Smooth muscle cell of the pulmonary artery (primary cell): ENCODE measurements around the gene CFAP74. TPM values are rescaled to one million over a fixed set of nuclear protein-coding genes. Genes with fewer than 3 reads are reported as not detected.

Experiments used
- total RNA-seq: library from RNA; depleted of rRNA; stranded (reverse); fragments of >200 nt; gene quantifications from 2 replicates; pipeline ENCODE4 v1.2.3, GENCODE V29; 2014

Gene CFAP74, protein sequence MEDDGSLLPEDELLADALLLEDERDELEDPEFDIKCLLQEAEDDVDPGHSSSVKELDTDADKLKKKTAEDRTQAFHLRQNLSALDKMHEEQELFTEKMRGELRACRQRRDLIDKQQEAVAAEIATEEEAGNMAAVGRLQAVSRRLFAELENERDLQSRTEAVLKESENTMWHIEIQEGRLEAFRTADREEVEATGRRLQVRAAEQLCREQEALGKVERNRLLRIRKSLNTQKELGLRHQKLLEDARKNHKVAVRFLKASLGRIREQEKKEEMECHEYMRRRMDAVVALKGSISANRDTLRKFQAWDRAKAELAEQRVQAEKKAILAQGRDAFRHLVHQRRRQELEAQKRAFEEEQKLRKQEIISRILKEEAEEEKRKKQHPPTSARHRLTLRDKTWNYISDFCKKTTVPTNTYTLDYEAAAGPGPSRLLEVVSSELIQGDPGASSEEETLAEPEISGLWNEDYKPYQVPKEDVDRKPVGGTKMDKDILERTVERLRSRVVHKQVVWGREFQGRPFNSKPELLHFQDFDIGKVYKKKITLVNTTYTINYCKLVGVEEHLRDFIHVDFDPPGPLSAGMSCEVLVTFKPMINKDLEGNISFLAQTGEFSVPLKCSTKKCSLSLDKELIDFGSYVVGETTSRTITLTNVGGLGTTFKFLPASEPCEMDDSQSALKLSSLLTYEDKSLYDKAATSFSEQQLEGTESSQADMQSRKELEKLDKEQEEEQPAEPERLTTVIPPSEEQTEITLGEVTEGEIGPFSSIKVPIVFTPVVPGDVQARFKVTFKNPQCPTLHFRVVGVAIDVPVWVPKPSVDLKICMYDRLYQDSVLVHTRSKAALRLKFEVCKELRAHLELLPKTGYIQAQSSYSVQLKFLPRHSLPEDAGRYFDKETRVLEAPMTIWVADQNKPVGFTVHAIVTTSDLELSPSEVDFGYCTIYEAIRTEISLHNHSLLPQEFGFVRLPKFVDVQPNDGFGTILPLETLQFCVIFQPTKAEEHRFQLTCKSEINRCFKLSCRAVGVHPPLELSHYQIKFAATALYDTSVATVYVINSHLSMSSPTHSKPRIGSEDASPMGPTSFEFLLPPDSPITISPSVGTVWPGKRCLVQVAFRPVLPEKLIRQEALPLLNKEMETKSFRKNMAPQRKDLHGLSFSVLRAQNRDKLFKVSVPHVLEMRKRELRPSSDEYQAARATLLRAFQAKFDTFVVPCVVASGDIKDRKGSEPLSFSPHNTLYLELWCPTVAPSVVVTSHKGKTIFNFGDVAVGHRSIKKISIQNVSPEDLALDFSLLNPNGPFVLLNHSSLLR (N-terminal part only)
- not detected in 2 replicates for total RNA-seq

GRCh38 chr1:2003541-2004131 lies at the start of gene CFAP74:
Gene CFAP74, minus strand, starts transcription at chr1:2003786. Its CDS starts 12,830 bp downstream, at chr1:1990956.

DNA sequence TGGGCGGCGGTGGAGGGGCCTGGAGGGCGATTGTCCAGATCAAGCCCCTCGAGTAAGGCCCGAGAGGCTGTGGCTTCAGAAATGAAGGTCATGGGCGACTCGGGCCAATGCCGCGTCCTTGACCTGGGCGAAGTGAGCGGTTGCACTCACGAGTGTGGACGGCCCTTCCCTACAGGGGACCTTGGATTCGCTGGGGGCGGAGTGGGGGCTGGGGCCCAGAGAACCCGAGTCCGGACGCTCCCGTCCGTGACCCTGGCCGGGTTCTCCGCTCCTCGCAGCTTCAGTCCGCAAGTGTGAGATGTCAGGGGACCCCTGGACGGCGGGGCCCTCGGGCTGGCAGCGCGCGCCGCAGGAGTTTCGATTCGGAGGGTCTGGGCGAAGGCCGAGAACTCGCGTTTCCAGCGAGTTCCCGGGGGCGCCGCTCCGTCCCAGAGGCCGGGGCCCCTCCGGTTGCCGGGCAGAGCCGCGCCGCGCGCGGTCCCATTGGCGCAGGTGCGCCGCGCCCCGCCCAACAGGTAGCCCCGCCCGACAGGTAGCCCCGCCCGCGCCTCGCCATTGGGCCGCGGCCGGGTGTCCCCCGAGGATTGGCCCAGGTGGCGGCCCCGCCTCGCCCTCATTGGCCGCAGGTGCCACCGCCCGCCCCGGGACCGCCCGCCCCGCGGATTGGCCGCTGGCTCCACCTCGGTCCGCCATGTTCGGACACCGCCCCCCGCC lies 46.3 kb upstream of the CFAP74 start, which contains the start of gene PRKCZ:
Gene PRKCZ (plus strand): TSS at position 694 of the 714 bp plus-strand sequence. CDS start 220 bp downstream, outside the sequence.

GRCh38 chr1:2019172-2019543 lies 15.6 kb upstream of the CFAP74 start, which contains the start of gene GABRD:
Gene GABRD, plus strand, starts transcription at chr1:2019345. Its CDS starts 79 bp downstream, at chr1:2019424.

DNA sequence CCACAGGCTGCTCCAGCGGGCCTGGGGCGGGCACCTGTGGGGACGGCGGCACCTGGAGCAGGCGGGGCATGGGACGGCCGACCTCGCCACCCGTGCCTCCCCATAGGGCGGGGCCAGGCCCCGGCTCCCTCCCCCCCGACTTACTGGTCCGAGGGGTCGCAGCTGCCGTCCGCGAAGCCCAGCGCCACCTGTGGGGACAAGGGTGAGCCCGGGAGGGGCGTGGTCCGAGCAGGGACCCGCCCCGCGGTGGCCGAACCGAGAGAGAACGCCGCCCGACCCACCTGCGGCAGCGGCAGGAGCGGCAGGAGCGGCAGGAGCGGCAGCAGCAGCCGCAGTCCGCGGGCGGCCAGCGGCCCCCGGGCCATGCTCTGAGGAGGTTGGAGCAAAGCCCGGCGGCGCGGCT lies 84.7 kb downstream of the CFAP74 start, which contains the start of gene TMEM52:
Gene TMEM52 (minus strand): TSS at position 379 of the 403 bp plus-strand sequence. CDS start 14 bp downstream, at position 365.

DNA sequence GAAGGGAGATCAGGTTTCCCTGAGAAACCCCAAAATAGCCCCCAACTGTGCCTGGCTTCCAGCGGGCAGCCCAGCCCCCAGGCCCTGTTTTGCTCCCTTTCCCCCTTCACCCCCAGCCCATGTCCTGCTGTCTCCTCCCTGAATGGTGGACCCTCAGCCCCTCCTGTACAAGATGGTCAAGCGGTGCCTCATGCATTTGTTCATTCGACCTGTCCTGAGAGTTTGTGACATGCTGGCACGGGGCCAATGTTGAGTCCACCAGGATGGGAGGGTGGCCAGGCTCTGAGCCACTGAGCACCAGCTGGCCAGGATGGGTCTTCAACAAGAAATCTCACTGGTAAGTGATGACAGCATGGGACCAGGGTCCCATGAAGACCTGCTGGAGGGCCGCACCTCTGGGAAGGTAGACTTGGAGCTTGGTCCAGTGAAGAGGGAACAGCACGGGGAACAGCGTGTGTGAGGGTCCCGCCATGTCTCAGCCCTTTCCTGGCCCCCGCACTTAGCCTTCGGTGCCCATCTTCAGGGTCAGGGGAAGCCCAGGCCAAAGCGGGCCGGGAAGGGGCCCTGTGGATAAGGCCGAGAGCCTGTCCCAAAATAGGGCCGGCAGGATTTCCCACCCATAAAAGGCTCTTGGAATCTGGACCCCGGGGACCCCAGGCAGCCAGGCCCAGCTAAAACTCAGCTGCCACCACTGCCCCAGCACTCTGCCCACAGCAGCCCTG lies 88.5 kb downstream of the CFAP74 start, which contains the start of gene CALML6:
Gene CALML6 (plus strand): TSS at position 290 of the 722 bp plus-strand sequence. CDS start 21 bp downstream, at position 311.

GRCh38 chr1:1890506-1891348 lies 112.9 kb downstream of the CFAP74 start, which contains the start of gene GNB1:
Gene GNB1, minus strand, starts transcription at chr1:1891087. Its CDS starts 65,634 bp downstream, at chr1:1825453.

Other genes with a start within 250 kb of the CFAP74 start
- gene NADK, start 225.3 kb downstream of the CFAP74 start, total RNA-seq = 34.9 and 44.6 TPM in 2 replicates
- gene GNB1, start 112.7 kb downstream of the CFAP74 start, total RNA-seq = 162 and 182 TPM in 2 replicates
- 0.46 and 0.66 TPM in 2 replicates for gene CALML6, start 88.5 kb downstream of the CFAP74 start, total RNA-seq
- 0.20 and 0.43 TPM in 2 replicates for gene TMEM52, start 84.5 kb downstream of the CFAP74 start, total RNA-seq
- not detected in 2 replicates for gene GABRD, start 15.6 kb upstream of the CFAP74 start, total RNA-seq
- 1.3 and 2.4 TPM in 2 replicates for gene PRKCZ, start 46.6 kb upstream of the CFAP74 start, total RNA-seq
- 29.1 and 31.1 TPM in 2 replicates for gene FAAP20, start 191.0 kb upstream of the CFAP74 start, total RNA-seq
- 51.5 and 59.6 TPM in 2 replicates for gene SKI, start 224.5 kb upstream of the CFAP74 start, total RNA-seq